KBM-7 (cell line): Measurements from ENCODE around the gene PLEKHO1.
"Not testable (repeated sequence)": the region's sequence is repeated elsewhere in the genome, so short reads cannot be mapped to it uniquely, and the experiment has no call there.

ENCODE experiments used
- DNase-seq: peaks from one replicate; pipeline ENCODE4 v3.0.0-alpha.2; 2015
- in situ Hi-C: fragments of 300-500 bp; cut with MboI; formaldehyde crosslinking; loops from 2 replicates; pipeline ENCODE4 v1.14.3; 2020; ENCODE audit warnings: low sequenced_read_pairs, low pct_unique_long_range_greater_than_20kb, mixed read lengths

The PLEKHO1 gene

GRCh38 chr1:150165622-150166612, 16.2 kb downstream of the PLEKHO1 start:
- in situ Hi-C loops = no loop called here
- DNase-seq = peak; percentile 73

DNA sequence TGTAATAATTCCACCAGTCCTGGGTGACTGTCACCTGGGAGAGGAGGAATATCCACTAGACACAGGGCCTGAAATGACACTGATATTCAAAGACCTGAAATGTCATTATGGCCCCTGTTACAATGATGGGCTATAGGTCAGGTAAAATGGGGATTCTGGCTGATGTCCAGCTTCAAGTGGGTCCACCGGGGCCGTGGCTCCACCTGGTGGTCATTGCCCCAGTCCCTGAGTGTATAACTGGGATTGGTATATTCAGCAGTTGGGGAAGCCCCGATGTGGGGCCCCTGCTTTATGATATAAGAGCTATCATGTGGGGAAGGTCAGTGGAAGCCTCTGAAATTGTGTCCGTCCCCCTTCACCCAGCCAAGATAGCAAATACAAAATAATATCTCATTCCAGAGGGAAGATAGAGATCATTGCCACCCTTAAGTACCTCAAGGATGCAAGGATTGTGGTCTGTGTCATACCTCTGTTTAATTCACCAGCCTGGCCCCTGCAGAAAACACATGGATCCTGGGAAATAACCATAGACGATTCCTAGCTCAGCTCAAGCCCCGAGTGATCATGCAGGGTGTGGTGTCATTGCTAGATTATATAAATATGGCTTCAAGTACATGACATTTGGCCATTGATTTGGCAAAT, 19.4 kb downstream of the PLEKHO1 start:
- peak; percentile 68 for DNase-seq
- in situ Hi-C loops = no loop called here

GRCh38 chr1:150171801-150172200, 22.1 kb downstream of the PLEKHO1 start:
- in situ Hi-C loops = loop anchor here (10.0 kb wide), 1 partner anchor 97 kb away; no protein-coding TSS in a partner anchor
- DNase-seq = no peak

DNA sequence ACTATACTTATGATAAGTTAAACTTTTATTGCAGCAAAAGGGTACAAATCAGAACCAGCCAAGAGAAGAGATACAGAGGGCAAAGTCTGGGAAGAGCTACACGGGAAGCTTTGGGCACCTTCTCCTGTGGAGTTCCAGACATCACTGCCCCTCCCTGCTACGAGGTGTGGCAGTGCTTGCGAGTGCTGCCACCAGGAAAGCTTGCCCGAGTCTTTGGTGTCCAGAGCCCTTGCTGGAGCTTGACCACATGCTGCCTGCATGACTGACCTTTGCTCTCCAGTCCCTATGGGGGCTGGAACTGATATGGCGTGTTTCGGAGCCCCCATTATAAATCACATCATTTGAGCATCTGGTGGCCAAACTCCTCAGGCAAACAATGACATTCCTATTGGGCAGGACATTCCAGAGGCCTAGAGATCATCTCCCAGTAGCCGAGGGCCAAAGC, 23.4 kb downstream of the PLEKHO1 start:
- in situ Hi-C loops = loop anchor here (10.0 kb wide), 1 partner anchor 98 kb away; no protein-coding TSS in a partner anchor
- DNase-seq = no peak

GRCh38 chr1:150176593-150176992, 26.9 kb downstream of the PLEKHO1 start:
- in situ Hi-C loops = loop anchor here (10.0 kb wide), 1 partner anchor 102 kb away; no protein-coding TSS in a partner anchor
- no peak for DNase-seq

GRCh38 chr1:150178548-150178947, 28.8 kb downstream of the PLEKHO1 start:
- in situ Hi-C loops = loop anchor here (10.0 kb wide), 1 partner anchor 104 kb away; no protein-coding TSS in a partner anchor
- DNase-seq = no peak

GRCh38 chr1:150179867-150180266, 30.2 kb downstream of the PLEKHO1 start:
- in situ Hi-C loops = loop anchor here (10.0 kb wide), 1 partner anchor 105 kb away; no protein-coding TSS in a partner anchor
- DNase-seq = no peak

DNA sequence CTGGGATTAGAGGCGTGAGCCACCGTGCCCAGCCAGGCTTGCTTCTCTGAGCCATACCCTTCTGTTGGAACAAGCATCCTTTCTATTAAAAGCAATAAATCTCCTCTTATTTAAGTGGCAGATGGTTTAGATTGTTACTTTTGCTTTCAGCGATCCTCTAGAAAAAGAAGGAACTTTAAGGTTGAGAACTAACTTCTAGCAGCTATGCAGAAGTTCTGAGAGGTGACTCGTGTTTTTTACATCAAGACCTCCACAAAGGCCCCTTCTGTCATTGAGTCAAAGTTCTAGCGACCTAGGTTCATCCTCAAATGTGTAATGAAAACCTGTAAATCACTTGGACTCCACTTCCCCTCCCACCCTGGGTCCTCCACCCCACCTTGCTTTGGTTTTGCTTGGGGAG, 30.8 kb downstream of the PLEKHO1 start:
- no peak for DNase-seq

GRCh38 chr1:150182247-150182646, 32.5 kb downstream of the PLEKHO1 start:
- DNase-seq = no peak
- in situ Hi-C loops = no loop called here

More for the DNA sequence above, 30.8 kb downstream of the PLEKHO1 start:
- in situ Hi-C loops = no loop called here

GRCh38 chr1:150183061-150183460, 33.3 kb downstream of the PLEKHO1 start:
- in situ Hi-C loops = no loop called here
- peak; percentile 12 for DNase-seq

- DNase-seq = no peak
- in situ Hi-C loops = no loop called here
Observed at GRCh38 chr1:150185481-150185880, 35.8 kb downstream of the PLEKHO1 start.

- in situ Hi-C loops, DNase-seq: not testable (repeated sequence)
Observed at GRCh38 chr1:150186438-150186788, 36.7 kb downstream of the PLEKHO1 start.

GRCh38 chr1:150186789-150187559, 37.3 kb downstream of the PLEKHO1 start:
- in situ Hi-C loops = no loop called here
- peak; percentile 90 for DNase-seq

GRCh38 chr1:150187560-150187931, 37.8 kb downstream of the PLEKHO1 start:
- in situ Hi-C loops = no loop called here
- DNase-seq = no peak

GRCh38 chr1:150192012-150192411, 42.3 kb downstream of the PLEKHO1 start:
- no peak for DNase-seq
- in situ Hi-C loops = no loop called here

- in situ Hi-C loops = no loop called here
- no peak for DNase-seq
Observed at GRCh38 chr1:150194381-150195031, 44.8 kb downstream of the PLEKHO1 start.

- no peak for DNase-seq
- in situ Hi-C loops = no loop called here
Observed at GRCh38 chr1:150196417-150196816, 46.7 kb downstream of the PLEKHO1 start.

- DNase-seq = no peak
- in situ Hi-C loops = no loop called here
Observed at GRCh38 chr1:150207281-150207971, 57.7 kb downstream of the PLEKHO1 start.
